Muscle of arm (tissue), 12 donors: ENCODE measurements around the gene ITGBL1. TPM values are rescaled to one million over a fixed set of nuclear protein-coding genes. Genes with fewer than 3 reads are reported as not detected.
"Not testable (repeated sequence)": the region's sequence is repeated elsewhere in the genome, so short reads cannot be mapped to it uniquely, and the experiment has no call there.

ENCODE experiments used
- DNase-seq: peaks from one replicate; pipeline ENCODE4 v3.0.0-alpha.2; 2013
- polyA plus RNA-seq, 12 donors: library from polyadenylated mRNA; unstranded; fragments of 120-200 nt; gene quantifications; one replicate each; pipeline ENCODE4 v1.2.1, GENCODE V29; 2013; ENCODE audit not compliant: insufficient read length in 12 of 12

Gene ITGBL1
- polyA plus RNA-seq, 12 donors: 1.3 to 4.7 (median 2.5) TPM; not detected in 2

DNA sequence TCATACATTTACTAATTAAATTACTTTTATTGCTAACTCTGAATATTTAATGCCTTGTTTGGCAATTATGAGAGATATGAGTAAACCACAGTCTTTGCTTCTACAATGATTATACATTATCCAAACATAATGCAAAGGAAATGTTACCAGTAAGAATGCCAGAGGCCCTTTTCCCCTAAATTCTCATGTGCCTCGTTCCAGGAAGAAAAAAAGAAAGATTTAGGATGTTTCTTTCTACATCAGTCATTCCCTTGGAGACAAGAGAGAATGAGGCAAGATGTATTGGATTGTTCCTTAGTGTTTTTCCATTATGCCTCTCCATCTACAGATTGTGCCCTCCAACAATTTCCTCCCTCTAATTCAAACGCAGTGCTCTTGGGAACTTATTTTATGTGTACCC, 50.1 kb downstream of the ITGBL1 start:
- no peak for DNase-seq

- DNase-seq: no peak
These were observed 58.7 kb downstream of the ITGBL1 start for GRCh38 chr13:101511161-101511560.

GRCh38 chr13:101511766-101512165, 59.3 kb downstream of the ITGBL1 start:
- DNase-seq: no peak

DNA sequence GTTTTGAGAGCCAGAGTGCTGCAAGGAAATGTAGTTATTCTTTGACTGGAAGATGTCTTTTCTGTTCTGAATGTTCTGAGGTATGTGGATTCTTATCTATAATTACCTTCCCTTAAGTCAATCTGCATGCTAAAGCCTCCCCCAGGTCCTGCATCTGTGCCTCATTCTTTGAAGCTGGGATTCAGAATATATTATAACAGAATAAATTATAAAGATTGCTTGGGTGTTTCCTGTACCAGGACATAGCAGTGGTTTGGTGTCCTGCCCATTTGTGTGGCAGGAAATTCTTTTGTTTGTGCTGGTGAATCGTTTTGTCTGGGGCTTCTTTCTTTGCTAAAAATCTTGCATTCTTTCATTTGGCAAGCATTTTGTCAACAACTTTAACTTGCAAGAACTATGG, 60.2 kb downstream of the ITGBL1 start:
- no peak for DNase-seq

GRCh38 chr13:101514100-101514499, 61.6 kb downstream of the ITGBL1 start:
- no peak for DNase-seq

- peak; percentile 32 for DNase-seq
These were observed 62.3 kb downstream of the ITGBL1 start for GRCh38 chr13:101514695-101515275.

- DNase-seq: no peak
These were observed 63.0 kb downstream of the ITGBL1 start for GRCh38 chr13:101515504-101515903.

- no peak for DNase-seq
These were observed 63.8 kb downstream of the ITGBL1 start for GRCh38 chr13:101516262-101516661.

GRCh38 chr13:101520672-101521071, 68.2 kb downstream of the ITGBL1 start:
- DNase-seq: no peak

- DNase-seq: no peak
These were observed 68.9 kb downstream of the ITGBL1 start for GRCh38 chr13:101521371-101521770.

GRCh38 chr13:101522607-101523006, 70.1 kb downstream of the ITGBL1 start:
- no peak for DNase-seq

GRCh38 chr13:101523154-101524131, 71.0 kb downstream of the ITGBL1 start:
- DNase-seq: peak; percentile 25

GRCh38 chr13:101527130-101527529, 74.7 kb downstream of the ITGBL1 start:
- no peak for DNase-seq

DNA sequence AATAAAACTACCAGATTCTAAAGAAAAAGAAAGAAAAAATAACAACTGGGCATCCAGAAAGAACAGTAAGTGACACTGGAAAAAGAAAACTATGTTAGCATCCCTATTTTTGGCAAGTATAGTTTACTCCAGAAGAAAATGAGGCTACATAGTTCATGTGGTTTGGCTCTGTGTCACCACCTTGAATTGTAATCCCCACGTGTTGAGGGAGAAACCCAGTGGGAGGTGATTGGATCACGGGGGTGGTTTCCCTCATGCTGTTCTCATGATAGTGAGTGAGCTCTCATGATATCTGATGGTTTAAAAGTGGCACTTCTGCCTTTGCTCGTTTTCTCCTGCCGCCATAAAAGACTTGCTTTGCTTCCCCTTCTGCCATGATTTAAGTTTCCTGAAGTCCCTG, 76.9 kb downstream of the ITGBL1 start:
- DNase-seq: no peak

- DNase-seq: no peak
These were observed 77.8 kb downstream of the ITGBL1 start for GRCh38 chr13:101530293-101530692.

DNA sequence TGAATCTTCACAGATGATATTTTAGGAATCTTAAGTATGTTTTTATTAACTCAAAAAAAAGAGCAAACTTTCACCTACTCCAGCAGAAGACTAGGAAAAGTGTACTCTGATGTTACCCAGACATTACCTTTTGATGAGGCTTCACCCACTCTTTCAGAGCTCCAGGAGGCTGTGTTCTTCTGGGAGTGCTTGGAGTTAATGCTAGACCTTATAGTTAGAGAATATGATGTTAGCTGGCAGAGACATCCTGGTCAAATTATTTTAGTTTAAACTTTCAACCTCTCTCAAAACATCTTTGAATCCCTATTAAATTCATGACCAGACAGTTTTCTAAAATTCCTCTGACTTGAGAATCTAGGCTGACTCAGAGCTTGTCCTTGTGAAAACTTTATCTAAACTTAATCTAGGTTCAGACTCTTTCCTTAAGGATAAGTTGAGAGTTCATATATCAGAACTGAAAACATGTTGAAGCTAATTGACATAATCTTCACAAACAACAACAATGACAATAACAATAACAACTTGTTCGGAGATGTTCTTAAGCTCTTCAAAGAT, 82.8 kb downstream of the ITGBL1 start:
- no peak for DNase-seq

- DNase-seq: no peak
These were observed 83.6 kb downstream of the ITGBL1 start for GRCh38 chr13:101536079-101536478.

DNA sequence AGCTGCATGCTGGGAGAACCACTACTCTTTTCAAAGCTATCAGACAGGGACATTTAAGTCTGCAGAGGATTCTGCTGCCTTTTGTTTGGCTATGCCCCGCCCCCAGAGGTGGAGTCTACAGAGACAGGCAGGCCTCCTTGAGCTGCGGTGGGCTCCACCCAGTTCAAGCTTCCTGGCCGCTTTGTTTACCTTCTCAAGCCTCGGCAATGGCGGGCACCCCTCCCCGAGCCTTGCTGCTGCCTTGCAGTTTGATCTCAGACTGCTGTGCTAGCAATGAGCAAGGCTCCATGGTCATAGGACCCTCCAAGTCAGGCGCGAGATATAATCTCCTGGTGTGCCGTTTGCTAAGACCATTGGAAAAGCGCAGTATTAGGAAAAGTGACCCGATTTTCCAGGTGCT, 92.1 kb downstream of the ITGBL1 start:
- not testable (repeated sequence) for DNase-seq

GRCh38 chr13:101544979-101545378, 92.5 kb downstream of the ITGBL1 start:
- no peak for DNase-seq

- no peak for DNase-seq
These were observed 93.0 kb downstream of the ITGBL1 start for GRCh38 chr13:101545521-101545920.

DNA sequence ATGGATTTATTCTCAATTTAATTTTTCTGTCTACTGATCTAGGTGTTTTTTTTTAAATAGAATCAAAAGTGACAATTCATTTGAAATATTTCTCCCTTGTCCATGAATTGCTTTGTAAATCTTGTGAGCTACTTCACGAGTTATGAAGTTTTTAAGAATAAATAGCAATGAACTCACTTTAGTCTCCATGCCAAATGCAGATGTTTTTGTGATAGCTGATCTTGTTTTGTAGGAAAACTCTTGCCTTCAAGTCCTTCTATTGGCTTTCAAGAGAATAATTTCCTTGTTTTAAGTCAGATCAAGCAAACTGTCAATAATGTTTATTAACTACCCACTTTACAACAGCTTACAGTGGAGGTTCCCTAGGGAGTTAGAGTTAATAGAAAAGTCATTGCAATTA, 99.8 kb downstream of the ITGBL1 start:
- no peak for DNase-seq

- DNase-seq: no peak
These were observed 100.3 kb downstream of the ITGBL1 start for GRCh38 chr13:101552786-101553185.
